ENCODE measurements around the gene NET1.
A peak's percentile ranks its signal among the peaks of the same experiment; 100 is the strongest.

Gene NET1

GRCh38 chr10:5490698-5491464, 78.5 kb downstream of the NET1 start:
- TF ChIP-seq ZFX (IDR thresholded peaks at IDR 0.05) (no peak), CTCF (conservative IDR thresholded peaks at IDR 0.05) (no peak)
- H3K27ac ChIP-seq = no peak overlapping the region; the same call in 1 of the 2 replicates

- TF ChIP-seq CTCF (conservative IDR thresholded peaks at IDR 0.05) (no peak), ZFX (IDR thresholded peaks at IDR 0.05) (no peak)
- peak overlapping the region; percentile 2; the same call in 1 of the 2 replicates for H3K27ac ChIP-seq
Observed at GRCh38 chr10:5491477-5491876, 79.1 kb downstream of the NET1 start.

- no peak for TF ChIP-seq CTCF (conservative IDR thresholded peaks at IDR 0.05)
- peak overlapping the region; percentile 63 for H3K27ac ChIP-seq
Observed at GRCh38 chr10:5492322-5492855, 80.0 kb downstream of the NET1 start.

- no peak for TF ChIP-seq CTCF (conservative IDR thresholded peaks at IDR 0.05)
- no peak for TF ChIP-seq ZFX (IDR thresholded peaks at IDR 0.05)
- H3K27ac ChIP-seq = peak overlapping the region; percentile 63
Observed at GRCh38 chr10:5492929-5493576, 80.7 kb downstream of the NET1 start.

- H3K27ac ChIP-seq = peak overlapping the region; percentile 63
- TF ChIP-seq CTCF (conservative IDR thresholded peaks at IDR 0.05) = no peak
- TF ChIP-seq ZFX (IDR thresholded peaks at IDR 0.05) = 0 out of 2 replicates have a peak, but pooled peaks have one; percentile 23
Observed at GRCh38 chr10:5493691-5494090, 81.3 kb downstream of the NET1 start.

- H3K27ac ChIP-seq = peak overlapping the region; percentile 63
- TF ChIP-seq CTCF (conservative IDR thresholded peaks at IDR 0.05) (no peak), ZFX (IDR thresholded peaks at IDR 0.05) (no peak)
Observed at GRCh38 chr10:5494611-5495010, 82.3 kb downstream of the NET1 start.

All from C4-2B (cell line).